Measurements from ENCODE around the gene LTBP1.

DNA sequence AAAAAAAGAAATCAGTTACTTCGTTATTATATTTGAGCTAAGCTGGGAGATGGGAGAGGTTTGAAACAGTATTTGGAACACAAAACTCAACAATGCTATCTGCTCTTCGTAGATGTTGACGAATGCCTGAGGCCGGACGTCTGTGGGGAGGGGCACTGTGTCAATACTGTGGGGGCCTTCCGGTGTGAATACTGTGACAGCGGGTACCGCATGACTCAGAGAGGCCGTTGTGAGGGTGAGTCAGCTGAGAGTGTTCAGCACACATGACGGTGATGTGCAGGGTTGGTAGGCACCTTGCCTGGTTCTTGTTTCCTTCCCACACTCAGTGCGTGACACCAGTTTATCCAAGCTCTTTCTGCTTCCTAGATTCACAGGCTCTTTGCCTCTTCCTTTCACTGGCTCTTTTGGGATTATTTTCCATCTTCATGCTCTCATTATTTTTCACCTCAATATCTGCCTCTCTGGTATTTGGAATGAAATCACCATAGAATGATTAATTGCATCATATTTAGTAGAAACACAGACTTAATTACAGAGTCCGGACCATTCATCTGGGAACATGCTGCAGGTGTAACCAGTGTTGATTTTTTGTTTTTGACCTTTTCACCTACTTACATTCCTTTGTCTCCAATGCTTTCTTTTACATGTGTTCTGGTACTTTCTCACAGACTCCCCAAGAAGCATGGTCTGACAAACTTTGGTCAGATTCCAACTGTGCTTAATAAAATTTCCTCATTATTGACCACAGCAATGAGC lies 329.1 kb downstream of the LTBP1 start:
- TF ChIP-seq EZH2phosphoT487 (IDR thresholded peaks at IDR 0.05; ENCODE audit: borderline replicate concordance, low read length), result no peak
- TF ChIP-seq, protein P1, sequence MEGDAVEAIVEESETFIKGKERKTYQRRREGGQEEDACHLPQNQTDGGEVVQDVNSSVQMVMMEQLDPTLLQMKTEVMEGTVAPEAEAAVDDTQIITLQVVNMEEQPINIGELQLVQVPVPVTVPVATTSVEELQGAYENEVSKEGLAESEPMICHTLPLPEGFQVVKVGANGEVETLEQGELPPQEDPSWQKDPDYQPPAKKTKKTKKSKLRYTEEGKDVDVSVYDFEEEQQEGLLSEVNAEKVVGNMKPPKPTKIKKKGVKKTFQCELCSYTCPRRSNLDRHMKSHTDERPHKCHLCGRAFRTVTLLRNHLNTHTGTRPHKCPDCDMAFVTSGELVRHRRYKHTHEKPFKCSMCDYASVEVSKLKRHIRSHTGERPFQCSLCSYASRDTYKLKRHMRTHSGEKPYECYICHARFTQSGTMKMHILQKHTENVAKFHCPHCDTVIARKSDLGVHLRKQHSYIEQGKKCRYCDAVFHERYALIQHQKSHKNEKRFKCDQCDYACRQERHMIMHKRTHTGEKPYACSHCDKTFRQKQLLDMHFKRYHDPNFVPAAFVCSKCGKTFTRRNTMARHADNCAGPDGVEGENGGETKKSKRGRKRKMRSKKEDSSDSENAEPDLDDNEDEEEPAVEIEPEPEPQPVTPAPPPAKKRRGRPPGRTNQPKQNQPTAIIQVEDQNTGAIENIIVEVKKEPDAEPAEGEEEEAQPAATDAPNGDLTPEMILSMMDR (IDR thresholded peaks at IDR 0.05; ENCODE audit: low read depth, low read length, poor library complexity, severe bottlenecking), result no peak

Data from DOHH2 (cell line).